Body of pancreas (tissue), 4 donors: ENCODE data around the gene EMP1. TPM values are rescaled to one million over a fixed set of nuclear protein-coding genes. Genes with fewer than 3 reads are reported as not detected.

ENCODE experiments used
- ATAC-seq: fragments of 150-250 bp; one replicate; pipeline ENCODE4 v1.9.1; 2016
- DNase-seq, 4 donors: peaks; one replicate each; pipeline ENCODE4 v3.0.0-alpha.2; 2019
- H3K27ac ChIP-seq, 4 donors: fragments of 200-600 bp; sonication (generic); 1 replicate in 3 of 4; 2 replicates in 1 of 4; pipeline versions ENCODE4 v1.5.1 to v1.6.1; 2016 to 2019; ENCODE audit warnings: mild to moderate bottlenecking in 1 of 4, mixed read lengths in 1 of 4, moderate library complexity in 1 of 4
- H3K27me3 ChIP-seq, 2 donors: fragments of 200-600 bp; sonication (generic); one replicate each; pipeline ENCODE4 v1.6.0; 2016; ENCODE audit warnings: mild to moderate bottlenecking in 1 of 2
- H3K36me3 ChIP-seq, 2 donors: fragments of 200-600 bp; sonication (generic); replicated peaks in 1 of 2; 2 replicates each; pipeline ENCODE4 v1.5.1; 2016; ENCODE audit warnings: low read depth in 2 of 2; ENCODE audit not compliant: insufficient read depth in 1 of 2
- H3K4me1 ChIP-seq: fragments of 200-600 bp; sonication (generic); one replicate; pipeline ENCODE4 v1.6.0; 2016
- H3K4me3 ChIP-seq, 2 donors: fragments of 200-600 bp; sonication (generic); 1 replicate in 1 of 2; 2 replicates in 1 of 2; pipeline ENCODE4 v1.5.1; 2016 to 2019
- H3K9me3 ChIP-seq, 3 donors: fragments of 200-600 bp; sonication (generic); 1 replicate in 2 of 3; 2 replicates in 1 of 3; pipeline ENCODE4 v1.5.1; 2016
- CTCF ChIP-seq, 7 experiments: fragments of 450-650 bp in 4 of 7; fragments of 200-600 bp in 3 of 7; sonication (generic) in 3 of 7; IDR thresholded peaks; one replicate each; pipeline ENCODE4 v1.5.1; 2016 to 2019; ENCODE audit warnings: antibody characterized with exemption in 7 of 7
- POLR2A ChIP-seq, 3 donors: fragments of 450-650 bp; IDR thresholded peaks; one replicate each; pipeline ENCODE4 v1.6.1; 2016; ENCODE audit warnings: antibody characterized with exemption in 3 of 3, mild to moderate bottlenecking in 2 of 3
- WGBS, 2 donors: methylation state at CpG; one replicate each; pipeline ENCODE4 v1.1.5; 2017; 5-methylcytosine and 5-hydroxymethylcytosine counted together
- intact Hi-C: fragments of 100-400 bp; cut with DNase I; formaldehyde crosslinking; loops from one replicate; pipeline ENCODE4 v1.15.1; 2023
- total RNA-seq, 2 donors: library from RNA; depleted of rRNA; stranded (reverse); fragments of >200 nt; gene quantifications; one replicate each; pipeline ENCODE4 v1.1.0, GENCODE V29; 2016

Gene EMP1
- total RNA-seq, 2 donors from 2014 or later = 29.0 to 40.5 TPM

- Histone ChIP-seq H3K27ac (peak overlapping the region in 1 of 4 donors; percentile 8), H3K4me3 (no peak overlapping the region), H3K27me3 (no peaks in the 10 kb centered on the region), H3K36me3 (no peaks in the 10 kb centered on the region), H3K9me3 (no peaks in the 10 kb centered on the region), H3K4me1 (peaks cover 7% of the 10 kb centered on the region)
- intact Hi-C loops = no loop called here
- TF ChIP-seq CTCF (IDR thresholded peaks at IDR 0.05) (no peak), POLR2A (IDR thresholded peaks at IDR 0.05) (no peak)
- DNase-seq (peak; percentile 38 to 65 (median 58)), ATAC-seq (peak; percentile 24)
- 31 to 34% methylated on average over 10 to 11 of the region's 11 CpGs for WGBS, 2 donors
These were observed 17.1 kb upstream of the EMP1 start for GRCh38 chr12:13179211-13180074.

- Histone ChIP-seq H3K9me3 (no peaks in the 10 kb centered on the region), H3K27ac (no peak overlapping the region), H3K27me3 (no peaks in the 10 kb centered on the region), H3K36me3 (no peaks in the 10 kb centered on the region), H3K4me3 (no peak overlapping the region), H3K4me1 (peaks cover 7% of the 10 kb centered on the region)
- WGBS, 2 donors = 36 to 70% methylated on average over 3 of the region's 3 CpGs
- DNase-seq = no peak
- TF ChIP-seq POLR2A (IDR thresholded peaks at IDR 0.05) (no peak), CTCF (IDR thresholded peaks at IDR 0.05) (no peak)
- intact Hi-C loops = no loop called here
- no peak for ATAC-seq
These were observed 15.0 kb upstream of the EMP1 start for GRCh38 chr12:13181375-13182070.

DNA sequence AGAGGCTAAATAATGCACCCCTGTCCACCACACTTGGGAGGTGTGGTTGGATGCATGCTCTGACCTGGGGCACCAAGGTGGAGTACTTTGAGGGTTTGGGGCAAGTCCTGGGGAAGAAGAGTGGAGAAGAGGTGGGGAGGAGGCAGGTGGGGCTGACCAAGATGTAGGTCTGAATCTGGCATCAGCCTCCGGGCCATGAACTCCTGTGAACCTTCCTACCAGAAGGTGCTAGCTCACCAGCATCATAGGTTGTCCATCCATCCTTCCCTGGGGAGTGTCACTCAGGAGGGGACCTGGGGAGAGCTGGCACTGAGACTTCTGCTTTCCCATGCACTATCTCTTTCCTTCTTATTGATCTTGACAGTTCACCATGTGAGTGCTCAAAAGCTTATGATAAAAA is 13.6 kb upstream of the EMP1 start:
- ATAC-seq = no peak
- intact Hi-C loops = no loop called here
- Histone ChIP-seq H3K9me3 (no peaks in the 10 kb centered on the region), H3K4me3 (no peak overlapping the region), H3K27ac (no peak overlapping the region), H3K4me1 (peaks cover 7% of the 10 kb centered on the region), H3K36me3 (no peaks in the 10 kb centered on the region), H3K27me3 (no peaks in the 10 kb centered on the region)
- DNase-seq = no peak
- TF ChIP-seq CTCF (IDR thresholded peaks at IDR 0.05) = no peak
- TF ChIP-seq POLR2A (IDR thresholded peaks at IDR 0.05) = no peak
- whole genome bisulfite sequencing, 2 donors = 78 to 82% methylated on average over 1 of the region's 1 CpG

DNA sequence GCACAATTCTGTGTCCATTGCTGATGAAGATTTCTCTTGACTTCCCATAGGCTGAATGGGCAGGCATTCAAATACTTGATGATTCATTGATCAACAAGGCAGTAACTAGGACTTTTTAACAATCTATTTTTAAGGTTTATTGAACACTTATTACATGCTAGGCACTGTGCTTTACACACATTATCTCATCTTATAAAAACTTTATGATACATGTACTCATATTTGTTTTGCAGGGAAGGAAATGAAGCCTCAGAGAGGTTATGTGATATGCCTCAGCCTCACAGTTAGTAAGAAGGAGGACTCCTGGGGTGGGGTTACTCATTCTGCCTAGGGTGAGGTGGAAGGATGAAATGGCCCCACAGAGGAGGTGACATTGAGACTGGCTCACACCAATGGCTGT is 12.9 kb upstream of the EMP1 start:
- Histone ChIP-seq H3K27me3 (no peaks in the 10 kb centered on the region), H3K36me3 (no peaks in the 10 kb centered on the region), H3K27ac (no peak overlapping the region), H3K9me3 (no peaks in the 10 kb centered on the region), H3K4me1 (peaks cover 7% of the 10 kb centered on the region), H3K4me3 (no peak overlapping the region)
- no peak for ATAC-seq
- no peak for TF ChIP-seq CTCF (IDR thresholded peaks at IDR 0.05)
- TF ChIP-seq POLR2A (IDR thresholded peaks at IDR 0.05) = no peak
- intact Hi-C loops = no loop called here
- no peak for DNase-seq
